K562 (cell line): ENCODE data around the gene PGS1. TPM values are rescaled to one million over a fixed set of nuclear protein-coding genes. Genes with fewer than 3 reads are reported as not detected.

ENCODE experiments used
- CXXC5 ChIP-seq: fragments of 250-450 bp; sonication (Bioruptor Pico); IDR thresholded peaks from 2 replicates; pipeline ENCODE4 v1.8.0; 2022; ENCODE audit warnings: inconsistent platforms, mild to moderate bottlenecking, moderate library complexity
- ERF ChIP-seq: fragments of 450-650 bp; formaldehyde crosslinking; IDR thresholded peaks from 2 replicates; pipeline ENCODE4 v1.4.0; 2020; ENCODE audit warnings: mild to moderate bottlenecking, mixed read lengths
- ESRRA ChIP-seq: fragments of 450-650 bp; IDR thresholded peaks from 2 replicates; pipeline ENCODE4 v1.6.1; 2014; ENCODE audit warnings: low read depth, mild to moderate bottlenecking, moderate library complexity, borderline replicate concordance
- EZH2 ChIP-seq: IDR thresholded peaks from 2 replicates; pipeline ENCODE4 v1.6.1; 2012; ENCODE audit warnings: low read depth, mild to moderate bottlenecking, inconsistent platforms, low read length, borderline replicate concordance
- GTF2A2 ChIP-seq: IDR thresholded peaks from 2 replicates; pipeline ENCODE4 v1.6.1; 2016; ENCODE audit warnings: mild to moderate bottlenecking, missing genetic modification characterization, missing compliant biosample characterization
- MAZ ChIP-seq, 2 experiments: fragments of 450-650 bp in 1 of 2; sonication (generic) in 1 of 2; formaldehyde crosslinking; IDR thresholded peaks in 1 of 2; conservative IDR thresholded peaks in 1 of 2; 2 replicates each; pipeline versions ENCODE4 v1.4.0 to v1.5.0; 2020; ENCODE audit warnings: mild to moderate bottlenecking in 1 of 2, missing genetic modification reagents in 1 of 2
- NONO ChIP-seq, 2 experiments: fragments of 200-400 bp in 1 of 2; fragments of 450-650 bp in 1 of 2; formaldehyde crosslinking in 1 of 2; IDR thresholded peaks; 2 replicates each; pipeline ENCODE4 v1.6.1; 2017; ENCODE audit warnings: low read depth in 2 of 2, mild to moderate bottlenecking in 2 of 2, moderate library complexity in 2 of 2, low read length in 1 of 2
- NRF1 ChIP-seq, 2 experiments: fragments of 450-650 bp; IDR thresholded peaks in 1 of 2; conservative IDR thresholded peaks in 1 of 2; 2 replicates each; pipeline ENCODE4 v1.6.1; 2014; ENCODE audit warnings: mild to moderate bottlenecking in 2 of 2
- SRF ChIP-seq, 2 experiments: fragments of 250-450, 450-650 bp in 1 of 2; sonication (Bioruptor Pico) in 1 of 2; sonication (generic) in 1 of 2; formaldehyde crosslinking; IDR thresholded peaks; 2 replicates each; pipeline versions ENCODE4 v1.5.0 to v1.5.1; 2020 to 2022; ENCODE audit warnings: mild to moderate bottlenecking in 1 of 2, missing genetic modification reagents in 1 of 2
- STAT5A ChIP-seq: IDR thresholded peaks from 2 replicates; pipeline ENCODE4 v1.6.1; 2012; ENCODE audit warnings: low read length, inconsistent platforms, borderline replicate concordance
- TBL1XR1 ChIP-seq, 2 experiments: IDR thresholded peaks; 2 replicates each; pipeline ENCODE4 v1.6.1; 2012; ENCODE audit warnings: improper control_type of control experiment in 2 of 2, low read length in 2 of 2, mild to moderate bottlenecking in 1 of 2
- TBP ChIP-seq: optimal IDR thresholded peaks from 2 replicates; pipeline ENCODE3; 2011; ENCODE audit warnings: low read depth, low read length, improper control_type of control experiment
- U2AF1 ChIP-seq: fragments of 200-400 bp; formaldehyde crosslinking; optimal IDR thresholded peaks from 2 replicates; pipeline ENCODE3; 2017; ENCODE audit warnings: mild to moderate bottlenecking, low read depth, low read length, moderate library complexity
- ZNF143 ChIP-seq: sonication (generic); formaldehyde crosslinking; IDR thresholded peaks from 2 replicates; pipeline ENCODE4 v1.9.0; 2022; ENCODE audit warnings: mild to moderate bottlenecking, missing genetic modification reagents
- ZNF584 ChIP-seq: fragments of 200-800 bp; sonication (Bioruptor generic); IDR thresholded peaks from 2 replicates; pipeline ENCODE4 v1.6.1; 2016; ENCODE audit warnings: low read depth, mild to moderate bottlenecking, missing genetic modification characterization, missing compliant biosample characterization
- polyA plus RNA-seq, 8 experiments: library from polyadenylated mRNA; depleted of rRNA in 4 of 8; stranded (reverse) in 5 of 8; unstranded in 3 of 8; fragments of >200 nt; fragmentation: Nextera tagmentation in 2 of 8; fragmentation: Illumina TruSeq in 1 of 8; extraction: Ambion mirVana in 2 of 8; extraction: Trizol in 1 of 8; gene quantifications; 2 replicates each; pipeline versions ENCODE4 v1.2.1 to v1.2.3, GENCODE V29; 2011 to 2014; ENCODE audit warnings: inconsistent platforms in 1 of 8, missing spikeins in 1 of 8
- total RNA-seq, 7 experiments: library from RNA; depleted of rRNA in 6 of 7; stranded (reverse); fragments of >200 nt in 6 of 7; fragmentation: Illumina TruSeq in 2 of 7; extraction: Trizol in 2 of 7; gene quantifications; 2 replicates each; pipeline versions ENCODE4 v1.2.1 to v1.2.3, GENCODE V29; 2011 to 2021; ENCODE audit warnings: low replicate concordance in 1 of 7
- TF ChIP-seq, protein P1 (sequence below): fragments of 450-650 bp; IDR thresholded peaks from 2 replicates; pipeline ENCODE4 v1.6.1; 2017; ENCODE audit warnings: antibody characterized with exemption, mild to moderate bottlenecking
- TF ChIP-seq, protein P2 (sequence below), 2 experiments: fragments of 450-650 bp; conservative IDR thresholded peaks; 2 replicates each; pipeline ENCODE4 v1.6.1; 2017; ENCODE audit warnings: mild to moderate bottlenecking in 2 of 2, moderate library complexity in 2 of 2
- TF ChIP-seq, protein P3 (sequence below): sonication (generic); formaldehyde crosslinking; IDR thresholded peaks from 2 replicates; pipeline ENCODE4 v1.8.0; 2022; ENCODE audit warnings: missing genetic modification reagents, mild to moderate bottlenecking, moderate library complexity, borderline replicate concordance

PGS1 gene
- total and polyA plus RNA-seq, 9 of the 15 experiments (the other 6 are each of a cell fraction or from before 2014, with no cell fraction given): 1.3 to 39.4 (median 22.3) TPM

DNA sequence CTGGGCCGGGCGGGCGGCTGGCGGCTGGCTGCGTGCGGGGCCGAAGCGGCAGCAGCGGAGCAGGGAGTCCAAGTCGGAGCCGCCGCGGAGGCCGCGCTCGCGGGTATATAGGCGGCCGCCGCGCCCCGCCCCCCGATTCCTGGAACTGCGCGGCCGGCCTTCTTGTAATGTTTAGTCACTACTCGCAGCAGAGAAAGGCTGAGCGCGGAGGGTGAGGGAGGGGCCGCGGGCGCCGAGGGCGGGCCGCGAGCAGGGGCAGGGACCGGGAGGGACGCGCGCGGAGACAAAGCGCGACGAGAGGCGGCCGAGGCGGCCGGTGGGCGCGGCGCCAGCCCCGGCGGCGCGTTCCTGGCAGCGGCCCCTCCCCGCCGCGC lies 18.5 kb upstream of the PGS1 start, which contains the start of gene SOCS3 (continued):
- TF ChIP-seq, protein P1, sequence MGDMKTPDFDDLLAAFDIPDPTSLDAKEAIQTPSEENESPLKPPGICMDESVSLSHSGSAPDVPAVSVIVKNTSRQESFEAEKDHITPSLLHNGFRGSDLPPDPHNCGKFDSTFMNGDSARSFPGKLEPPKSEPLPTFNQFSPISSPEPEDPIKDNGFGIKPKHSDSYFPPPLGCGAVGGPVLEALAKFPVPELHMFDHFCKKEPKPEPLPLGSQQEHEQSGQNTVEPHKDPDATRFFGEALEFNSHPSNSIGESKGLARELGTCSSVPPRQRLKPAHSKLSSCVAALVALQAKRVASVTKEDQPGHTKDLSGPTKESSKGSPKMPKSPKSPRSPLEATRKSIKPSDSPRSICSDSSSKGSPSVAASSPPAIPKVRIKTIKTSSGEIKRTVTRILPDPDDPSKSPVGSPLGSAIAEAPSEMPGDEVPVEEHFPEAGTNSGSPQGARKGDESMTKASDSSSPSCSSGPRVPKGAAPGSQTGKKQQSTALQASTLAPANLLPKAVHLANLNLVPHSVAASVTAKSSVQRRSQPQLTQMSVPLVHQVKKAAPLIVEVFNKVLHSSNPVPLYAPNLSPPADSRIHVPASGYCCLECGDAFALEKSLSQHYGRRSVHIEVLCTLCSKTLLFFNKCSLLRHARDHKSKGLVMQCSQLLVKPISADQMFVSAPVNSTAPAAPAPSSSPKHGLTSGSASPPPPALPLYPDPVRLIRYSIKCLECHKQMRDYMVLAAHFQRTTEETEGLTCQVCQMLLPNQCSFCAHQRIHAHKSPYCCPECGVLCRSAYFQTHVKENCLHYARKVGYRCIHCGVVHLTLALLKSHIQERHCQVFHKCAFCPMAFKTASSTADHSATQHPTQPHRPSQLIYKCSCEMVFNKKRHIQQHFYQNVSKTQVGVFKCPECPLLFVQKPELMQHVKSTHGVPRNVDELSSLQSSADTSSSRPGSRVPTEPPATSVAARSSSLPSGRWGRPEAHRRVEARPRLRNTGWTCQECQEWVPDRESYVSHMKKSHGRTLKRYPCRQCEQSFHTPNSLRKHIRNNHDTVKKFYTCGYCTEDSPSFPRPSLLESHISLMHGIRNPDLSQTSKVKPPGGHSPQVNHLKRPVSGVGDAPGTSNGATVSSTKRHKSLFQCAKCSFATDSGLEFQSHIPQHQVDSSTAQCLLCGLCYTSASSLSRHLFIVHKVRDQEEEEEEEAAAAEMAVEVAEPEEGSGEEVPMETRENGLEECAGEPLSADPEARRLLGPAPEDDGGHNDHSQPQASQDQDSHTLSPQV: 0 out of 2 replicates have a peak, but pooled peaks have one; percentile 30
- TF ChIP-seq, protein P2, sequence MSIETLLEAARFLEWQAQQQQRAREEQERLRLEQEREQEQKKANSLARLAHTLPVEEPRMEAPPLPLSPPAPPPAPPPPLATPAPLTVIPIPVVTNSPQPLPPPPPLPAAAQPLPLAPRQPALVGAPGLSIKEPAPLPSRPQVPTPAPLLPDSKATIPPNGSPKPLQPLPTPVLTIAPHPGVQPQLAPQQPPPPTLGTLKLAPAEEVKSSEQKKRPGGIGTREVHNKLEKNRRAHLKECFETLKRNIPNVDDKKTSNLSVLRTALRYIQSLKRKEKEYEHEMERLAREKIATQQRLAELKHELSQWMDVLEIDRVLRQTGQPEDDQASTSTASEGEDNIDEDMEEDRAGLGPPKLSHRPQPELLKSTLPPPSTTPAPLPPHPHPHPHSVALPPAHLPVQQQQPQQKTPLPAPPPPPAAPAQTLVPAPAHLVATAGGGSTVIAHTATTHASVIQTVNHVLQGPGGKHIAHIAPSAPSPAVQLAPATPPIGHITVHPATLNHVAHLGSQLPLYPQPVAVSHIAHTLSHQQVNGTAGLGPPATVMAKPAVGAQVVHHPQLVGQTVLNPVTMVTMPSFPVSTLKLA (conservative IDR thresholded peaks at IDR 0.05): peak in 1 of 2 experiments; percentile 11; a peak in 1 of 4 replicates
- TF ChIP-seq MAZ (CRISPR knock-in tag; conservative IDR thresholded peaks at IDR 0.05 in 1 of 2, IDR thresholded peaks at IDR 0.05 in 1 of 2) (peak; percentile 62 to 98), U2AF1 (peak; percentile 63), ZNF584 (CRISPR knock-in tag) (no peak), CXXC5 (CRISPR knock-in tag) (peak; percentile 95), NONO (IDR thresholded peaks at IDR 0.05; ENCODE audit: low read depth in 2 of 2, low read length in 1 of 2) (peak in 1 of 2 experiments; percentile 81; a peak in 3 of 4 replicates), ZNF143 (CRISPR knock-in tag) (no peak), TBP (peak; percentile 98), ERF (CRISPR knock-in tag) (0 out of 2 replicates have a peak, but pooled peaks have one; percentile 25), STAT5A (peak; percentile 90), TBL1XR1 (IDR thresholded peaks at IDR 0.05; ENCODE audit: low read length in 2 of 2) (peak; percentile 57 to 66), EZH2 (no peak), NRF1 (conservative IDR thresholded peaks at IDR 0.05 in 1 of 2, IDR thresholded peaks at IDR 0.05 in 1 of 2) (peak in 1 of 2 experiments; percentile 67; a peak in 2 of 4 replicates), SRF (CRISPR knock-in tag; IDR thresholded peaks at IDR 0.05) (peak in 1 of 2 experiments; percentile 39; a peak in 1 of 4 replicates), GTF2A2 (peak; percentile 87; the same call in 1 of the 2 replicates), ESRRA (peak; percentile 32; the same call in 1 of the 2 replicates)
- TF ChIP-seq, protein P3, sequence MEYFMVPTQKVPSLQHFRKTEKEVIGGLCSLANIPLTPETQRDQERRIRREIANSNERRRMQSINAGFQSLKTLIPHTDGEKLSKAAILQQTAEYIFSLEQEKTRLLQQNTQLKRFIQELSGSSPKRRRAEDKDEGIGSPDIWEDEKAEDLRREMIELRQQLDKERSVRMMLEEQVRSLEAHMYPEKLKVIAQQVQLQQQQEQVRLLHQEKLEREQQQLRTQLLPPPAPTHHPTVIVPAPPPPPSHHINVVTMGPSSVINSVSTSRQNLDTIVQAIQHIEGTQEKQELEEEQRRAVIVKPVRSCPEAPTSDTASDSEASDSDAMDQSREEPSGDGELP: peak; percentile 38; the same call in 1 of the 2 replicates
